Measurements from ENCODE around the gene KLK12. TPM values are rescaled to one million over a fixed set of nuclear protein-coding genes. Genes with fewer than 3 reads are reported as not detected.

Gene KLK12
- total RNA-seq, 4 donors from 2014 or later: 0.40 to 1.2 (median 0.54) TPM; not detected in 1

- ATAC-seq: no peak
- Histone ChIP-seq H3K4me3 (no peak overlapping the region), H3K36me3 (no peaks in the 10 kb centered on the region), H3K27ac (no peak overlapping the region), H3K9me3 (no peaks in the 10 kb centered on the region), H3K4me1 (no peaks in the 10 kb centered on the region), H3K27me3 (peaks cover 93% of the 10 kb centered on the region)
- no peak for TF ChIP-seq POLR2AphosphoS5 (IDR thresholded peaks at IDR 0.05)
- no peak for TF ChIP-seq POLR2A (IDR thresholded peaks at IDR 0.05)
- no peak for TF ChIP-seq CTCF (IDR thresholded peaks at IDR 0.05)
- TF ChIP-seq EP300 (IDR thresholded peaks at IDR 0.05): no peak
- 74 to 86% methylated on average over 5 to 11 of the region's 13 CpGs for WGBS, 2 donors (ENCODE audit: low coverage in 1 of 2)
These were observed 4.2 kb downstream of the KLK12 start for GRCh38 chr19:51030631-51031030.

- Histone ChIP-seq H3K36me3 (no peaks in the 10 kb centered on the region), H3K27me3 (peaks cover 93% of the 10 kb centered on the region), H3K27ac (no peak overlapping the region), H3K9me3 (no peaks in the 10 kb centered on the region), H3K4me1 (no peaks in the 10 kb centered on the region), H3K4me3 (no peak overlapping the region)
- TF ChIP-seq EP300 (IDR thresholded peaks at IDR 0.05): no peak
- TF ChIP-seq POLR2A (IDR thresholded peaks at IDR 0.05): no peak
- no peak for TF ChIP-seq CTCF (IDR thresholded peaks at IDR 0.05)
- TF ChIP-seq POLR2AphosphoS5 (IDR thresholded peaks at IDR 0.05): no peak
- ATAC-seq: no peak
- WGBS, 2 donors (ENCODE audit: low coverage in 1 of 2): 63 to 75% methylated on average over 2 of the region's 2 CpGs
These were observed 5.1 kb downstream of the KLK12 start for GRCh38 chr19:51029718-51030117.

GRCh38 chr19:51027873-51028272, 6.9 kb downstream of the KLK12 start:
- Histone ChIP-seq H3K36me3 (no peaks in the 10 kb centered on the region), H3K4me3 (no peak overlapping the region), H3K27ac (no peak overlapping the region), H3K27me3 (peaks cover 95% of the 10 kb centered on the region), H3K9me3 (no peaks in the 10 kb centered on the region), H3K4me1 (no peaks in the 10 kb centered on the region)
- no peak for ATAC-seq
- TF ChIP-seq POLR2AphosphoS5 (IDR thresholded peaks at IDR 0.05) (no peak), EP300 (IDR thresholded peaks at IDR 0.05) (no peak), CTCF (IDR thresholded peaks at IDR 0.05) (no peak), POLR2A (IDR thresholded peaks at IDR 0.05) (no peak)
- WGBS, 2 donors (ENCODE audit: low coverage in 1 of 2): 29 to 39% methylated on average over 2 to 5 of the region's 5 CpGs

- no peak for ATAC-seq
- Histone ChIP-seq H3K9me3 (no peaks in the 10 kb centered on the region), H3K4me3 (no peak overlapping the region), H3K27me3 (peaks cover 95% of the 10 kb centered on the region), H3K36me3 (no peaks in the 10 kb centered on the region), H3K4me1 (no peaks in the 10 kb centered on the region), H3K27ac (no peak overlapping the region)
- TF ChIP-seq CTCF (IDR thresholded peaks at IDR 0.05): no peak
- TF ChIP-seq POLR2AphosphoS5 (IDR thresholded peaks at IDR 0.05): no peak
- no peak for TF ChIP-seq POLR2A (IDR thresholded peaks at IDR 0.05)
- TF ChIP-seq EP300 (IDR thresholded peaks at IDR 0.05): no peak
- 28 to 30% methylated on average over 5 to 9 of the region's 14 CpGs for WGBS, 2 donors (ENCODE audit: low coverage in 1 of 2)
These were observed 7.5 kb downstream of the KLK12 start for GRCh38 chr19:51027126-51027806.

- H3K27me3 ChIP-seq: peaks cover 93% of the 10 kb centered on the region
- H3K27ac ChIP-seq: no peak within 1 kb of the TSS
These were observed 8.3 kb downstream of the KLK12 start, which contains the start of gene KLK11 for GRCh38 chr19:51026554-51026831. Gene KLK11 (minus strand): TSS chr19:51026616. CDS start chr19:51025631, 985 bp downstream.

More at GRCh38 chr19:51026554-51026831, 8.3 kb downstream of the KLK12 start, which contains the start of gene KLK11:
- Histone ChIP-seq H3K9me3 (no peaks in the 10 kb centered on the region), H3K4me3 (no peak within 1 kb of the TSS), H3K36me3 (no peaks in the 10 kb centered on the region), H3K4me1 (no peaks in the 10 kb centered on the region)
- WGBS, 2 donors (ENCODE audit: low coverage in 1 of 2): 86% methylated on average over 5 of the region's 11 CpGs; no CpG with 5 or more reads in 1 of the 2 donors
- ATAC-seq: no peak
- TF ChIP-seq EP300 (IDR thresholded peaks at IDR 0.05): no peak

All from gastroesophageal sphincter (tissue), 4 donors.